NCI-H146 treated with DMSO at 0.1 percent for 48 hours (cell line): ENCODE data around the gene NCKAP5.

ENCODE experiments used
- DNase-seq: peaks from one replicate; lab custom pipeline; 2025; ENCODE audit not compliant: unreplicated experiment; lab: John Stamatoyannopoulos, UW

NCKAP5 gene

GRCh38 chr2:133409581-133410285 is 158.5 kb downstream of the NCKAP5 start:
- DNase-seq, result no peak

- DNase-seq, result no peak
These were observed 159.6 kb downstream of the NCKAP5 start for GRCh38 chr2:133408671-133409070.

GRCh38 chr2:133407341-133407740 is 160.9 kb downstream of the NCKAP5 start:
- DNase-seq, result no peak

GRCh38 chr2:133405252-133405651 is 163.0 kb downstream of the NCKAP5 start:
- DNase-seq, result no peak

- DNase-seq, result no peak
These were observed 167.9 kb downstream of the NCKAP5 start for GRCh38 chr2:133400411-133400810.

- no peak for DNase-seq
These were observed 174.4 kb downstream of the NCKAP5 start for GRCh38 chr2:133393895-133394294.

GRCh38 chr2:133390156-133390555 is 178.1 kb downstream of the NCKAP5 start:
- DNase-seq, result no peak

GRCh38 chr2:133389569-133389968 is 178.7 kb downstream of the NCKAP5 start:
- DNase-seq, result no peak

GRCh38 chr2:133382566-133382965 is 185.7 kb downstream of the NCKAP5 start:
- DNase-seq, result no peak

GRCh38 chr2:133380991-133381390 is 187.3 kb downstream of the NCKAP5 start:
- DNase-seq, result no peak

GRCh38 chr2:133378928-133379549 is 189.2 kb downstream of the NCKAP5 start:
- no peak for DNase-seq

GRCh38 chr2:133378386-133378785 is 189.9 kb downstream of the NCKAP5 start:
- DNase-seq, result no peak

- no peak for DNase-seq
These were observed 190.7 kb downstream of the NCKAP5 start for GRCh38 chr2:133377599-133377998.

- no peak for DNase-seq
These were observed 191.2 kb downstream of the NCKAP5 start for GRCh38 chr2:133377021-133377481.

GRCh38 chr2:133374781-133375180 is 193.5 kb downstream of the NCKAP5 start:
- DNase-seq, result no peak

GRCh38 chr2:133371286-133371685 is 197.0 kb downstream of the NCKAP5 start:
- DNase-seq, result no peak

- DNase-seq, result no peak
These were observed 198.2 kb downstream of the NCKAP5 start for GRCh38 chr2:133369901-133370658.

- DNase-seq, result no peak
These were observed 203.1 kb downstream of the NCKAP5 start for GRCh38 chr2:133365117-133365516.

GRCh38 chr2:133364636-133365035 is 203.6 kb downstream of the NCKAP5 start:
- DNase-seq, result no peak

GRCh38 chr2:133363884-133364283 is 204.4 kb downstream of the NCKAP5 start:
- no peak for DNase-seq

GRCh38 chr2:133362061-133362476 is 206.2 kb downstream of the NCKAP5 start:
- DNase-seq, result no peak

- DNase-seq, result no peak
These were observed 207.4 kb downstream of the NCKAP5 start for GRCh38 chr2:133360882-133361281.
